Heart left ventricle (tissue), 13 donors: Measurements from ENCODE around the gene RAD50.

Source experiments
- CTCF ChIP-seq, 12 donors: fragments of 200-600 bp; sonication (generic) in 4 of 12; IDR thresholded peaks; one replicate each; pipeline versions ENCODE4 v1.5.0 to v1.8.0; 2018 to 2022; ENCODE audit warnings: antibody characterized with exemption in 12 of 12, mild to moderate bottlenecking in 5 of 12
- POLR2A ChIP-seq, 2 donors: fragments of 450-650 bp; IDR thresholded peaks; one replicate each; pipeline ENCODE4 v1.6.1; 2017; ENCODE audit warnings: antibody characterized with exemption in 2 of 2, mild to moderate bottlenecking in 2 of 2, moderate library complexity in 2 of 2
- donor health status: ischemic (EF 13 %, LVEDD 7.1; RV severe dilation, severe dysfunction).
- donor health status: DM: no; HTN: yes; CAD: no.
- donor health status: DM: no; HTN: no; CAD: no.
- donor health status: ischemic (EF 25% LVEDD 6.9; RV normal size, moderate dysfunction).
- donor health status: ischemic (EF 25% LVEDD 5.7; RV mildly dilated, moderate dysfunction).
- donor health status: ischemic (EF 35%, LVEDD 5.7; RV mildly dilated, moderate dysfunction).
- donor health status: nonischemic (EF 11% LVEDD 7.7; RV severe dilation, severe dysfunction).
- donor health status: DM: yes; HTN: yes; CAD: no.
- donor health status: PGD.
- donor health status: ischemic (EF 29% LVEDD 5.4; RV normal size, mild dysfunction).
- donor health status: nonischemic (EF 23%, LVEDD 6.1; RV moderate dilation, normal function).

GRCh38 chr5:132640613-132641012 lies 83.8 kb downstream of the RAD50 start:
- TF ChIP-seq CTCF (IDR thresholded peaks at IDR 0.05) (no peak), POLR2A (IDR thresholded peaks at IDR 0.05) (no peak)
